Astrocyte of the spinal cord (primary cell): Measurements from ENCODE around the gene MFSD2B.

Source experiments
- DNase-seq: peaks from one replicate; pipeline ENCODE4 v3.0.0; 2011; ENCODE audit warnings: low read depth, low spot score
- H3K4me3 ChIP-seq: 2 replicates; pipeline ENCODE4 v1.5.1; 2011; ENCODE audit warnings: low read depth, mild to moderate bottlenecking, low read length, moderate library complexity
- in situ Hi-C: cut with HindIII; loops from 2 replicates; pipeline ENCODE4 v1.10.0; 2017; ENCODE audit warnings: low sequenced_read_pairs
- TF ChIP-seq, protein P1 (sequence below): IDR thresholded peaks from 2 replicates; pipeline ENCODE4 v1.5.1; 2012; ENCODE audit warnings: low read depth, mild to moderate bottlenecking, low read length, inconsistent platforms

MFSD2B gene

GRCh38 chr2:24050041-24050979, 40.4 kb downstream of the MFSD2B start:
- peak; percentile 16 for DNase-seq
- in situ Hi-C loops: no loop called here
- TF ChIP-seq, protein P1, sequence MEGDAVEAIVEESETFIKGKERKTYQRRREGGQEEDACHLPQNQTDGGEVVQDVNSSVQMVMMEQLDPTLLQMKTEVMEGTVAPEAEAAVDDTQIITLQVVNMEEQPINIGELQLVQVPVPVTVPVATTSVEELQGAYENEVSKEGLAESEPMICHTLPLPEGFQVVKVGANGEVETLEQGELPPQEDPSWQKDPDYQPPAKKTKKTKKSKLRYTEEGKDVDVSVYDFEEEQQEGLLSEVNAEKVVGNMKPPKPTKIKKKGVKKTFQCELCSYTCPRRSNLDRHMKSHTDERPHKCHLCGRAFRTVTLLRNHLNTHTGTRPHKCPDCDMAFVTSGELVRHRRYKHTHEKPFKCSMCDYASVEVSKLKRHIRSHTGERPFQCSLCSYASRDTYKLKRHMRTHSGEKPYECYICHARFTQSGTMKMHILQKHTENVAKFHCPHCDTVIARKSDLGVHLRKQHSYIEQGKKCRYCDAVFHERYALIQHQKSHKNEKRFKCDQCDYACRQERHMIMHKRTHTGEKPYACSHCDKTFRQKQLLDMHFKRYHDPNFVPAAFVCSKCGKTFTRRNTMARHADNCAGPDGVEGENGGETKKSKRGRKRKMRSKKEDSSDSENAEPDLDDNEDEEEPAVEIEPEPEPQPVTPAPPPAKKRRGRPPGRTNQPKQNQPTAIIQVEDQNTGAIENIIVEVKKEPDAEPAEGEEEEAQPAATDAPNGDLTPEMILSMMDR: no peak

DNA sequence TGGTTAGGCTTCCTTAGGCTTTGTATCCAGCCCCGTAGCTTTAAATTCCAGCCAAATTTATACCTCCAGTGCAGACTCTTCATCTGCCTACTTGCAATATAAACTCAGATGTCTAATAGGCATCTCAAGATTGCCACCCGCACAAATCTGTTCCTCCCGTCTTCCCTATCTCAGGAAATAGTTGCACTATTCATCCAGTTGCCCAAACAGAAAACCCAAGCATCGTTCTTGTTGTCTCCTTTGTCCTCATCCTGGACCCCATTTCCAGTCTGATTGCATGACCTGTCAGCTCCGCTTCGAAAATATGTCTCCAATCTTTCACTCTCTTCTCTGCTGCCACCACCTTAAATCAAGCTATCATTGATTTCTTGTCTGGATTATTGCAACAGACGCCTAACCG, 41.9 kb downstream of the MFSD2B start:
- no peak for DNase-seq
- TF ChIP-seq, protein P1: no peak
- no peak overlapping the region for H3K4me3 ChIP-seq
- in situ Hi-C loops: no loop called here

More at GRCh38 chr2:24050041-24050979, 40.4 kb downstream of the MFSD2B start:
- peak overlapping the region; percentile 70 for H3K4me3 ChIP-seq

- TF ChIP-seq, protein P1: no peak
These were observed 43.1 kb downstream of the MFSD2B start for GRCh38 chr2:24052951-24053350.

DNA sequence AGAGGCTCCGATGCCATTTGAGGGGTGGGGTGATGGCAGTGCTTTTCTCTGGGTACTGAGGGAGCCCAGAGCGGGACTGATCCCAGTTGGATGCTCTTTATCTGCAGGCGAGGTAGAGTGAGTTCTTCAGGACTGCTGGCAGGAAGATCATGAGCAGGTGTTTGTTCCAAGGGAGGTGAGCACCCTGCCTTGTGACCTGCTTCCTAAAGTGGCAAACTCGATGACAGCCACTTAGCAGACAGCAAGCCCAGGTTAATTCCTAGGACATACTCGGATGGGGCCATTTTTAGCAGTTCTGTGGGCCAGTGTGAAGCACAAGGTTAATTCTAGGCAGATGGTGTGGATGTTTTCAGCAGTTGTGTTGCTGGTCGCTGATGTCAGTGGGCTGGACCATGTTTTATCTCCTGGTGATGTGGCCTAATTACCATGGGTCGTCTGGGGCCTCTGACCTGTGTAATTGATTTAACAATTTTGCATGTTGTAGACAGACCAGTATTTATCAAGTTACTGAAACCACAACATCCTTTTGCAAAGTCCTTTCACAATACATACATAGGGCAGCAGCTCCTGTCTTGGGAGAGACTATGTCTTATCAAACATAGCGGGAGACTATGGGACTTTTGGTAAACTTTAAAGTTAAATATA, 44.6 kb downstream of the MFSD2B start:
- TF ChIP-seq, protein P1: no peak
- no peak overlapping the region for H3K4me3 ChIP-seq
- in situ Hi-C loops: no loop called here
- DNase-seq: no peak

More at GRCh38 chr2:24052951-24053350, 43.1 kb downstream of the MFSD2B start:
- no peak for DNase-seq
- no peak overlapping the region for H3K4me3 ChIP-seq
- in situ Hi-C loops: no loop called here

DNA sequence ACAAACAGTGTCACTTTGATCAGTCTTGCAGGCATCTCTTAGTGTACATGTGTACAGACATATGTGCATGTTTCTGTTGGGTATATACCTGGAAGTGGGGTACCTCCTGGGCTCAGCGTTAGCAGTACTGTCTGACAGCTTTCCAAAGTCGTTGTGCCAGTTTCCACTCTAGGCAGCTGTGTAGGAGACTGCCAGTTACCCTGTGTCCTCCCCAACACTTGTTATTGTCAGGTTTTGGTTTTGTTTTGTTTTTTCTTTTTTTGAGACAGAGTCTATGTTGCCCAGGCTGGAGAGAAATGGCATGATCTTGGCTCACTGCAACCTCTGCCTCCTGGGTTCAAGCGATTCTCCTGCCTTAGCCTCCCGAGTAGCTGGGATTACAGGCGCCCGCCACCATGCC, 45.9 kb downstream of the MFSD2B start:
- no peak overlapping the region for H3K4me3 ChIP-seq
- no peak for DNase-seq
- TF ChIP-seq, protein P1: no peak
- in situ Hi-C loops: no loop called here

- DNase-seq: no peak
- in situ Hi-C loops: no loop called here
- TF ChIP-seq, protein P1: no peak
- H3K4me3 ChIP-seq: no peak overlapping the region
These were observed 48.8 kb downstream of the MFSD2B start for GRCh38 chr2:24058564-24059271.
